Measurements from ENCODE around the gene SP3.

SP3 gene

GRCh38 chr2:173993459-173993858 lies 28.3 kb upstream of the SP3 start:
- no peak for DNase-seq

GRCh38 chr2:173991856-173992588 lies 26.8 kb upstream of the SP3 start:
- DNase-seq = no peak

GRCh38 chr2:173990970-173991819 lies 26.0 kb upstream of the SP3 start:
- no peak for DNase-seq

GRCh38 chr2:173990245-173990644 lies 25.1 kb upstream of the SP3 start:
- DNase-seq = no peak

- no peak for DNase-seq
Observed at GRCh38 chr2:173989884-173990215, 24.7 kb upstream of the SP3 start.

GRCh38 chr2:173989160-173989883 lies 24.1 kb upstream of the SP3 start:
- no peak for DNase-seq

- DNase-seq = no peak
Observed at GRCh38 chr2:173986805-173987204, 21.6 kb upstream of the SP3 start.

GRCh38 chr2:173985605-173985992 lies 20.4 kb upstream of the SP3 start:
- DNase-seq = no peak

- DNase-seq = no peak
Observed at GRCh38 chr2:173984866-173985604, 19.9 kb upstream of the SP3 start.

- no peak for DNase-seq
Observed at GRCh38 chr2:173983391-173983871, 18.3 kb upstream of the SP3 start.

GRCh38 chr2:173982918-173983317 lies 17.7 kb upstream of the SP3 start:
- peak; percentile 65 for DNase-seq

- DNase-seq = no peak
Observed at GRCh38 chr2:173982182-173982714, 17.1 kb upstream of the SP3 start.

GRCh38 chr2:173981520-173981919 lies 16.3 kb upstream of the SP3 start:
- DNase-seq = no peak

- no peak for DNase-seq
Observed at GRCh38 chr2:173979751-173980351, 14.7 kb upstream of the SP3 start.

- DNase-seq = no peak
Observed at GRCh38 chr2:173978447-173978846, 13.3 kb upstream of the SP3 start.

- no peak for DNase-seq
Observed at GRCh38 chr2:173972636-173973035, 7.5 kb upstream of the SP3 start.

- no peak for DNase-seq
Observed at GRCh38 chr2:173972165-173972564, 7.0 kb upstream of the SP3 start.

GRCh38 chr2:173970516-173970924 lies 5.3 kb upstream of the SP3 start:
- no peak for DNase-seq

- no peak for DNase-seq
Observed at GRCh38 chr2:173969886-173970285, 4.7 kb upstream of the SP3 start.

- DNase-seq = no peak
Observed at GRCh38 chr2:173968551-173968950, 3.4 kb upstream of the SP3 start.

GRCh38 chr2:173966274-173967098 lies 1.3 kb upstream of the SP3 start:
- DNase-seq = no peak

All from DMS153 (cell line).